Measurements from ENCODE around the gene ATP9A.

The ATP9A gene

DNA sequence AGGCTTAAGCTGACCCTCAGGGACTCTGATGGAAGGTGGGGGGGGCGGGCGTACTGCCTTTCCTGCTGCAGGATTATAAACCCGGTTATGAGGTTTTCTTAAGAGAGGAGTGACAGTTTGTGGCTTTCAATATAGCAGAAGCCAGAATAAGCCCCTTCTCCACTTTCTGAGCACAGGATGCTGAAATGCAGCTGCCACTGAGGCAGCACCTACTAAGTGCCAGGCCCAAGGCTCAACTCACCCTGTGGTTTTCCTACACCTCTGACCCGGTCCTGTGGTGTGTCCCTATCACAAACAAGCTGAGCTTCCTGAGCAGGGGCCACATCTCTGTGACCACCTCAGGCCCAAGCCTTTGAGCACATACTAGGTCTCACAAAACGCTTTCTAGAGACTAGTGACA lies 166.1 kb downstream of the ATP9A start:
- intact Hi-C loops (cut with DNase I), result no loop called here
- no peak for DNase-seq

DNA sequence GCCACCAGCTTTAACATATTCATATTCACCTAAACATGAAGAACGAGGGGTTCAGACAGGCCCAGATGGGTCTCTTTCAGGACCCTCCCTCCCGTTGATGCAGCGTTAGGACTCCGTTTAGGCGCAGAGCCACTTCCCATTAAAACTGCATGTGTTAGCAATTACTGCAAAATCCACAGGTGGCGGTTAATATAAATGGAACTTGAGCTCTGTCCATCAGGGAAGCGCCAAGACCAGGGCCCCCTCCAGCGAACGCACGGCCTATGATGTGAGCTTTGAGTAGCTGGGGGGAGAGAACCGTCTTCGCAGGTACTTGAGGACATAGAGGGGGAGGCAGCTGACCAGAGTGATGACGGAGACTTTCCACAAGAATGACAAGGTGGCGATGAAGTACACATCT lies 167.2 kb downstream of the ATP9A start:
- intact Hi-C loops (cut with DNase I), result no loop called here
- DNase-seq, result no peak

DNA sequence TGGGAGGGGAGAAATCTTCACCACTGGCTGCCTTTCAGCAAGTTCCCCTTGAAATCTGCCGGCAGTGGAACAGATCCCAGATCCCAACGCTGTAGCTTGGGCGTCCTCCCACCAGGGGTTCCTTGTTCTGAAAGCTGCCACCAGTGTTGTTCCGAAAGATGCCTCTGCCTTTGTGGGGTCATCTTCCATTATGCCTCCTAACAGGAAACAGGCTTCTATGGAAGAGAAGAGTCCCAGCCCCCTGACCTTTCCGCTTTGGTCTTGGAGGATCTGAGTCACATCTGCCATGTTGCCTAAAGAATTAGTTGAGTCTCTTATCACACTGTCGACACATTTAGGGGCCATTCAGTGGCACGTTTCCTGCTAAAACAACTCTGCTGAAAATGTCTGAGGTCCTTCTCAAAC lies 168.2 kb downstream of the ATP9A start:
- DNase-seq, result no peak
- intact Hi-C loops (cut with DNase I), result no loop called here

DNA sequence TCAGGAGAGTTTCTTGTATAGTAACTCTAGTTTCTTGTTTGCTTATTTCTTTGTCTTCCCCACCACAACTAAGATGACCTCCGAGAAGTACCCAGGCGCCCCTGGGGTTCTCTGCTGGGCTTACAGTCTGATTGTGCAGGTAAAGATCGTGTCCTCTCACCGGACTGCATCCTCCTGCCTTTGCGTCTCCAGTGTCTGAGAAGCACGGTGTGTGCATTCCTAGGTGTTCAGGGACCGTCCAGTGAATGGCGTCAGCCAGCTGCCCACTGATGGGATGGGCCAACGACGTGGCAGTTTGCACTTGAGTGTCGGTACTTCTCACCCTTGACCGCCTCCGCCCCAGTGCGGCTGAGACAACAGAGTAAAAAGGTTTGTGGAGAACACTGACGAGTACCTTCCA lies 169.6 kb downstream of the ATP9A start:
- DNase-seq, result no peak
- intact Hi-C loops (cut with DNase I), result loop anchor here (10.0 kb wide), 1 partner anchor 224 kb away; no protein-coding TSS in a partner anchor

DNA sequence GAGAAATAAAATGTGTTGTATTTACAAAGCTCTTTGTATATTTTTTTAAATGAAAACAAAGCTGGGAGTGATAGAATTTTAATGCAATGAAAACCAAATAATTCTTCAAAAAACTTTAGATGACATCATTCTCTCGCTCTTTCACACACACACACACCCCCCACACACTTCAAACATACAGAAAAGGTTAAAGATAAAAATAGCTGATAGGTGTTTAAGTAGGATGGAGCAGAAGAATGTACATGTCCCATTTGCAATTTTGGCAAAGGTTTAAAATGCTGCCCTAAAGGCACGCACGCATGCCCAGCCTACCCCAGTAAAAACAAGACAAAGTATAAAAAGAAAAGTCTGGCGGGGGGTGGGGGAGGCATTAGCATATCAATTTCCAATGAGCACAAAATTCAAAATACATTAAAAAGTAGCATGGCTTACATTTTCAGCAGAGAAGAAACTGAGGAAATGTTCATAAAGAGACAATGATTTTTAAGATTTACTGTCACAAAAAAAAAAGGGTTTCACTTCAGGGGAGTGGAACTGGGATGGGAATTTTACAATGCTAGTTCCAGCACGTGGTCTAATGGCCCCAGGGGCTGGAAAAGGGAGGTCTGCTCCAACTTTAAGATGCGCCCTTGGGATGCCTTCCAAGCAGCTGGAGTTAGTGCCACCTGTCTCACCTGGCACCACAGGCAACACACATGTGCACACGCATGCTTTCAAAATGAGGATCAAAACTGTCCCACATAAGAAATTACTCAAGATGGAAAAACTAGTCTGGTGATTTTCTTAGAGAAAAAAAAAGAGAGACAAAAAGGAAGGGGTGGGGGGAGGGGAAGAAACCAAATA lies 170.6 kb downstream of the ATP9A start:
- intact Hi-C loops (cut with DNase I), result loop anchor here (10.0 kb wide), 1 partner anchor 223 kb away; no protein-coding TSS in a partner anchor
- DNase-seq, result no peak

DNA sequence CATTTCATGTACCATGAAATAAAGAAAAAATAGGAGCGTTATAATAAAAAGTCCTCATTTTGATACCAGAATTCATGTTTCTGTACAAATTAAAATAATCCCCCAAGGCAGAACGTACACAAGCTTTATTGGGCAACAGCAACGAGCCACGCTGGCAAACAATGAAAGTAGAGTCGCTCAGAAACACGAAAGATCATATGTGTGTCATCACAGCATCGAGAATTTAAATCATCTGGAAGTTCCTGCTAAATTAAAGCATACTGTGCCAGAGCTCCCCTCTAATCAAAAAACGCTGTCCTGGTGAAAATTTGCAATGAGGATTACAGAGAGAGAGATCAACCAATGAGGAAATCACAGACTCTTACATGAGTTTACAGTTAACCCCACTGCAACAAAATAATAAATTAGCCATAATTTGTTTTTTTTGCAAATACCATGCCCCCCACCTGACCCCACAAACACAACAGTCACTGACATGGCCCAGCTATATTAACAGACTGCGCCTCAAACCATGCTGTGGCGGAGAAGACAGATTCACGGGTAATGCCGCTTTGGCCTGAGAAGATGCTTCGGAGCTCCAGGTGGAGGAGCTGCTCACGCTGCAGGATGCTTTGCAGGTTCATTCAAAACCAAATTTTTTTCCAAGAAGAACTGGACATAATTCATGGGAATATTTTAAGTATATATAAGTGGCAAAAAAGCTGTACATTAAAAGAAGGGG lies 171.4 kb downstream of the ATP9A start:
- peak in 2 of 42 donors; percentile 22 to 35 for DNase-seq
- intact Hi-C loops (cut with DNase I), result loop anchor here (10.0 kb wide), 1 partner anchor 222 kb away; no protein-coding TSS in a partner anchor

DNA sequence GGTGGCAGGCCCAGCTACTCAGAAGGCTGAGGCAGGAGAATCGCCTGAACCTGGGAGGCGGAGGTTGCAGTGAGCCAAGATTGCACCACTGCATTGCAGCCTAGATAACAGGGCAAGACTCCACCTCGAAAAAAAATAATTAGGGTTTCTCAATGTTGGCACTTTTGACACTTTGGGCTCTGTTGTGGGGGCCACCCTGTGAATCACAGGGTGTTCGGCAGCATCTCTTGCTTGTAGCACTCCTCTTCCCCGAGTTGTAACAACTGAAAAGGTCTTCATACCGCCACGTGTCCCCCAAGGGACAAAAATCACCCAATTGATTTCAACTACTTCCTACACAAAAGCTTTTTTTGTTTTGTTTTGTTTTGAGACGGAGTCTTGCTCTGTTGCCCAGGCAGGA lies 172.4 kb downstream of the ATP9A start:
- intact Hi-C loops (cut with DNase I), result loop anchor here (10.0 kb wide), 1 partner anchor 221 kb away; no protein-coding TSS in a partner anchor

DNA sequence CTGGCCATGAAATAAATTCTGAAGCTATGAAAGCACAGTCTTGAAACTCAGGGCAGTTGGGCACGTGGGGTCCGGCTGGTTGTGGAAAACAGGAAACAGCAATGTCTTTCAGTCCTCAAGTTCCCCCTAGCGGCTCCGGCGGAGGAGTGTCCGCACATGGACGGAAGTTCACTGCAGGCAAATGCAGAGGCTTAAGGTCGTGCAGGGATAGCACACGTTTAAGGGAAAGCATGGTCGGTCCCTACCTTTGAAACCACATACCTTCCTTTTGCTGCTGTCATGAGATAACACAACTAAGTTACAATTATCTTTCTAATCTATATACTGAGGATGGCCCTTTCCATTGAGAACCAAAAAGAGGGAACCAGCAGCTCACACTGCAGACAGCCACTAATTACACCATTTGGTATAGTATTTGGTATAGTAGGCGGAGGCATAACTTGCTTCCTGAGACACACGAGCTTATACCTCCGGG lies 173.1 kb downstream of the ATP9A start:
- intact Hi-C loops (cut with DNase I), result loop anchor here (10.0 kb wide), 1 partner anchor 220 kb away; no protein-coding TSS in a partner anchor
- peak; percentile 77 to 95 (median 89) for DNase-seq

More for the DNA sequence above, 172.4 kb downstream of the ATP9A start:
- DNase-seq, result no peak

DNA sequence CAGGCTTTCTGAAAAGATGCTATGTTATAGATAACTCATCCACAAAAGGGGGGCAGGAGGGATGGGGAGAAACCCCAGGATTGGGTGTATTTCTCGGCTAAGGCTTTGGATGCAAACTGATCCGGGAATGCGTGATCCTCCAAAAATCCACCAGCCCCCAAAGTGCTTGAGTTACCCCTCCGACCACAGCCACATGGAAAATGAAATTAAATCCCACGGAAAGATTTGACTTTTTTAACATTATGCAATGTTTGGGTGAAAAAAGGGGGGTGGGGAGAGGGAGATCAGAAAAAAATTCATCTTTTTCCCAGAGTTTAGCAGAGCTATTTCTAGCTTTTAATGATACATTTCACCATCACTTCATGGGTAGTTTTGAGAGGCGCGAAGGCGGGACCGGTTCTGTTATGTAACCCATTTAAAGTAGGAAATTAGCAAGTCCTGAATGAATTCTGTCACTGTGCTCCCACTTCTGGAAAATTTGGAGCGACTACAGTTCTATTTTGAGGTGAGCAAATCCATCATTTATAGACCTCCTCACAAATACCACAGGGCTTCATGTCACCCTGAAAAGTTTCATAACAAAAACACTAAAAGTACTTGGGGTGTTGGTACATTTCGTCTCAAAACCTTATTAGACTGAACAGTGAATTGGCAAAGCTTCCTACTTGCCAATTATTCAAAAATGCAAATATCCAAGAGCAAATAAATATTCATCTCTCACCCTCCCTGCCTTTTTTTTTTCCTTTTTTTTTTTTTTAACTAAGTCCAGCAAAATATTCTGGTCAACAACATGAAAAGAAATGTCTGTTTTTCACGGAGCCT lies 173.7 kb downstream of the ATP9A start:
- DNase-seq, result peak; percentile 26 to 87 (median 66)
- intact Hi-C loops (cut with DNase I), result loop anchor here (10.0 kb wide), 1 partner anchor 220 kb away; no protein-coding TSS in a partner anchor

DNA sequence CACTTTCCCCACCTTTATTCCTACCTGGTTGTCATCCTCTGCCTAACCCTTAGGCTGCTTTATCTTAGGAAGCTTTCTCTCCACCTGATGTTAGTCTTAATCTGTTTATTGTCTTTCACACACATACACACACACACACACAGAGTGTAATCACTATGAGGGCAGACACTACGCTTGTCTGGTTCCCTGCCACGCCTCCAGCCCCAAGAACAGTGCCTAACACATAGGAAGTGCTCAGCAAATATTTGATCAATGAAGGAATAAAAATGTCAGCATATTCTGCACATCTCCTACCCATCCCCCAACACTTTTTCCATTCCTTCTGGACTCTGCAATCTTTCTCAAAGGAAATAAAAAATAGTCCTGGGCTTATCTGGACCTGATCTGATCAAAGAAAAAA lies 174.6 kb downstream of the ATP9A start:
- intact Hi-C loops (cut with DNase I), result loop anchor here (10.0 kb wide), 1 partner anchor 219 kb away; no protein-coding TSS in a partner anchor
- DNase-seq, result no peak

DNA sequence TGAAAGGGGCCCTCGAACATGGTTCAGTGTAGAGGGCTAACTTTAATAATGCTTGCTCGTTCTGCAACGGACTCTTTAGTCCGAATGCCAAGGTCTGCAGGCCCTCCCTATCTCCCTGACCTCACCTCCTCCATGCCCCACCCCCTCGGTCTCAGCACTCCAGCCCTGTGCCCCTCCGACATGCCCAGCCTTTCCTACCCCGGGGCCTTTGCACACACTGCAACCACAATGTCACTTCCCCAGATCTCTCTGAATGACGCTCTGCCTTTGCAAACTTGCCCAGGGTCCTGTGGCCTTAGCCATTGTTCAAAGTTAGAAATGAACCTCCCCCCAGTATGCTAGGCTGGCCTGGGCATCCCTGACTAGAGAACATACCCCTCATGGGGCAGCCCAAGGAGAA lies 175.6 kb downstream of the ATP9A start:
- no peak for DNase-seq
- intact Hi-C loops (cut with DNase I), result loop anchor here (10.0 kb wide), 1 partner anchor 218 kb away; no protein-coding TSS in a partner anchor

DNA sequence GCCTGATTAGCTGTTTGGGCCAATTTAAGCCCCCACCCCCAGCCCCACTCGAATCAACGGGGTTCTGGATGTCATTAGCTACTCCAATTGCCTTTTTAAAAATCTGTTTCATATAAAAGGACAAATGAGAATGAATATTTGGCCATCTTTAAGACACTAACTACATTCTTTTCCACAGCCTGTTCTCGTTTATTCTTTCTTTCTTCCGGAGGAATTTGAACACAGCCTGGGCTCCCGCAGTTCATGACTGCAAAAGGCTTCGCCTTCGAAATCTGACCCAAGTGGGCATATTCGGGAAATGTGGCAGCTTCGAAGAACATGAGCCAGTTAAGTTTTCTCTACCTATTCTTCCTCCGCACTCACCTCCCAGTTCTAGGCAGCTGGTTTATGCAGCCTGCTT lies 176.3 kb downstream of the ATP9A start:
- DNase-seq, result no peak
- intact Hi-C loops (cut with DNase I), result loop anchor here (10.0 kb wide), 1 partner anchor 217 kb away; no protein-coding TSS in a partner anchor

DNA sequence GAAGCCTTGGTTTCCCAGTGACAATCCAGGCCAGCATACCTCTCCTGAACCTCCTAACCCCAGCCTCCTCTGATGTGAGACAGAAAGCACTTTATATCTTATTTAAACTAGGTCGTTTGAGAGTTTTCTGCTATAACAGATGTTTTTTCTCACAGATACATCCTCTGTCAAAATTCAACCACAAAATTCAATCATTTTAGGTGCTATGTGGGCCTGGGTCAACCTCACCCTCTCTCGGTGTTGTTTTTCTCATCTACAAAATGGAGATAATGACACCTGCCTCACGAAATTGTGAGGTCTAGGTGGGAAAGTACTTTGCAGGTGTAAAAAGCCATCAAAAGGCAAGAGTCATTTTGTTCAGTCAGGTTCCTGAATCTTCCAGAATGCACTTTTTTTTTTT lies 179.4 kb downstream of the ATP9A start:
- no peak for DNase-seq
- intact Hi-C loops (cut with DNase I), result no loop called here

DNA sequence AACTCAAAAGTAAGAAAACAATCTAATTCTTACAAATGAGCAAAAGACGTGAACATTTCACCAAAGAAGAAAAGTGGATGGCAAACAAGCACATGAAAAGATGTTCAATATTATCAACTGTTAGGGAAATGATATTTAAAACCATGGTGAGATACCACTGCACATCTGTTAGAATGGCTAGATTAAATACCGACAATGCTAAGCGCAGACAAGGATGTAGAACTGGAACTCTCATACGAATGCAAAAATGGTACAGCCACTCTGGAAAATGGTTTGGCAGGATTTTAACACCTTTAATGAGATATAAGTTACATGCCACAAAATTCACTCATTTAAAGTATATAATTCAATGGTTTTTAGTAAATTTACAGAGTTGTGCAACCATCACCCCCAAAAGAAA lies 181.0 kb downstream of the ATP9A start:
- DNase-seq, result no peak
- intact Hi-C loops (cut with DNase I), result no loop called here

DNA sequence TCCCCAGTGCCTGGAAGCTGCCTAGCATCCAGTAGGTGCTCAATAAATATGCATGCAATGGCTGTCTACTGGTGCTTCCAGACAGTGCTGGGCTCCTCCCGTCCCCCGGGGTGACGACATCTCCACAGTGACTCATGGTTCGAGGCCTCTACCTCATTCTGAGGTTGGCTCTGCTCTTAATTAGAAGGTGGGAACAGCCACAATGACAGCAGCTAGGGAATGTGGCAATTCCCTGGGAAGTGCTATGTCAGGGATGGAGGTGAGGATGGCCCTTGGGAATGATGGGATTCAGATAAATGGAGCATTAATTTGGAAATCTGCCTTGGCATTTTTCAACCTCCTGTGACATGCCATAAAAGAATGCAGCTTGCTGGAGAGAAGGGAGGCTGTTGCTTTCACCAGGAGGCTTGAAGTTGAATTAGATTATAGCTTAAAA lies 182.2 kb downstream of the ATP9A start:
- intact Hi-C loops (cut with DNase I), result no loop called here
- DNase-seq, result peak in 1 of 42 donors; percentile 38

DNA sequence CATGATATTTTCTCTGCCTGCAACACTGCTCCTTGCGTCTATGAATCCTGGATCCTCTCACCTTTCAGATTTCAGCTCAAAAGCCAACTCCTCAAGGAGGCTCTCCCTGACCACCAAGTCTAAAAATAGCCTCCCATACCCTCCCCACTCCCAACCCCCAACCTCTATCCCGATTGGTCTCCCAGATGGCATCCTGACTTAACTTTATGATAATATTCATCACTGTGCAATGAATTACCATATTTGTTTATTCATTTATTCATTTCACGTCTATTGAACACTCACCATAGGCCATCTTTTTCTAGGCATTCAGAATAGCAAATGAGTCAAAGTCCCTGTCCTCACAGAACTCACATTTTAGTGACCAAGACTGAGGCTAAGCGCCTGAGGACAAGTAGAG lies 183.0 kb downstream of the ATP9A start:
- intact Hi-C loops (cut with DNase I), result no loop called here
- DNase-seq, result no peak

DNA sequence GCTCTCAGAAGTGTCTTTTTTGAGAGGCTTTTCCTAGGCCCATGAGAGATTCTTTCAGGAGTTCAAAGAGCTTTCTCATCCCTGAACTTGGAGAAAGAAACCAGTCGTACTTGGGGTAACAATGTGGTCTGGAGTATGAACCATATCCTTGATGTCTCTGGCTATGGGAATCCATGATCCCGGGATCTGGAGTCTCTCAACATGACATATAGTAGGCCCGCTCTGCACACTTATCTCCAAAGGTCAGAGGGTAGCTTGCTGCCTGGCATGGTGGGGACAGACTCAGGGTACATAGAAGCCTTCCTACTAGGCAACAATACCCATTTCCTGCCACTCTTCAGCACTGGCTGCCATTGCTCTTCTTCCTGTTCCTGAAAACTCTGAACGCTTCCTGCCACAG lies 183.5 kb downstream of the ATP9A start:
- intact Hi-C loops (cut with DNase I), result no loop called here
- no peak for DNase-seq

DNA sequence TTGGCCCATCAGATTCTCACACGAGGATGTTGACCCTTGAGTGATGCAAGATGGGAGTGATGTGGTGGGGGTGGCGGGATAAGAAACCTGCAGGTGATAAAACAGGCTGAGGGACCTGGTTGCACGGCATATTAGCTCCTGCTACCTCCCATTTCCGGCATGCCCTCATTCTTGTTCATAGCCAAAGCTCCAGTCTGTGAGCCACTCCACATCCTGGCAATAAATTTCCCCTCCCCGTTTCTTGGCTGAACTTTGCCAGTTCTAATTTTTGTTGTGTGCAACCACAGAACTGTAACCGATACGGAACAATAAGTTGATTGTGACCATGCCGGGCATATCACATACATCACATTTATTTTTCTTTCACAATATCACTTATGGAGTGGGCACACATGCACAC lies 184.1 kb downstream of the ATP9A start:
- intact Hi-C loops (cut with DNase I), result no loop called here
- DNase-seq, result no peak

DNA sequence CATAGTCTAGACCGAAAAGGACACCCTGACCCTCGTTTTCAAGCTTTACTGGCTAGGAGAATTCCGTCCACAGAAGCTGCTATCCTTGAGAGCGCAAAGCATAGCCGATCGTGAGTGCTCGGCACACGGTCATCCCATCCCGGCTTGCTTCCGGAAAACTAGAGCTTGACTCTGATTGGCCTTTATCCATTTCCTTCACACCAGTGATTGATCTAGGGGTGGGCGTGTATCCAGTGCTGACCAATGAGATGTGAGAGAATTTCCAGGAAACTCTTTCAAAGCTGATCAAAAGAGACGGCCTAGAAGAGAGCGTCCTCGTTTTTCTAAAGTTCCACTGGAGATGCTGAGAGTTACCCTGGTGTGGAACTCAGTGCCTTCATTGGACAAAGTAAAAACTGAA lies 184.7 kb downstream of the ATP9A start:
- intact Hi-C loops (cut with DNase I), result no loop called here

More for the DNA sequence above, 184.7 kb downstream of the ATP9A start:
- DNase-seq, result no peak
